HCT116 (cell line): ENCODE results near the gene TCF15.

Experiments
- CBX3 ChIP-seq: IDR thresholded peaks from 2 replicates; pipeline ENCODE4 v1.6.1; 2012; ENCODE audit warnings: low read depth
- CTCF ChIP-seq, 3 experiments: fragments of 200-600 bp in 1 of 3; sonication (generic) in 1 of 3; IDR thresholded peaks in 2 of 3; conservative IDR thresholded peaks in 1 of 3; 2 replicates each; pipeline ENCODE4 v1.5.1; 2012 to 2017; ENCODE audit warnings: low read depth in 2 of 3, low read length in 2 of 3, antibody characterized with exemption in 1 of 3, borderline replicate concordance in 1 of 3, control low read depth in 1 of 3, mild to moderate bottlenecking in 1 of 3, mixed read lengths in 1 of 3, mixed run types in 1 of 3, moderate library complexity in 1 of 3; ENCODE audit not compliant: insufficient read depth in 1 of 3
- ELF1 ChIP-seq: IDR thresholded peaks from 2 replicates; pipeline ENCODE4 v1.6.1; 2012; ENCODE audit warnings: low read depth, borderline replicate concordance
- EZH2 ChIP-seq: fragments of 200-600 bp; sonication (generic); IDR thresholded peaks from 2 replicates; pipeline ENCODE4 v1.6.1; 2017; ENCODE audit warnings: antibody characterized with exemption, mixed run types
- JUND ChIP-seq: IDR thresholded peaks from 2 replicates; pipeline ENCODE4 v1.6.1; 2012
- RAD21 ChIP-seq: IDR thresholded peaks from 2 replicates; pipeline ENCODE4 v1.6.1; 2012; ENCODE audit warnings: low read depth, mild to moderate bottlenecking
- SP1 ChIP-seq: IDR thresholded peaks from 2 replicates; pipeline ENCODE4 v1.6.1; 2012; ENCODE audit warnings: low read depth
- YY1 ChIP-seq: IDR thresholded peaks from 2 replicates; pipeline ENCODE4 v1.6.1; 2011; ENCODE audit warnings: low read length, low read depth, moderate library complexity, mild to moderate bottlenecking; ENCODE audit not compliant: insufficient replicate concordance; ENCODE audit errors: extremely low read depth
- ZFX ChIP-seq: fragments of 450-650 bp; IDR thresholded peaks from 2 replicates; pipeline ENCODE4 v1.6.1; 2017
- ZNF274 ChIP-seq: fragments of 200-500 bp; sonication (Bioruptor generic); IDR thresholded peaks from 2 replicates; pipeline ENCODE4 v1.6.1; 2014; ENCODE audit warnings: mild to moderate bottlenecking, low read depth, low read length, inconsistent platforms

- TF ChIP-seq ELF1 = no peak
- TF ChIP-seq CTCF (IDR thresholded peaks at IDR 0.05 in 2 of 3, conservative IDR thresholded peaks at IDR 0.05 in 1 of 3; ENCODE audit: borderline replicate concordance in 1 of 3, insufficient read depth in 1 of 3, low read depth in 2 of 3, low read length in 2 of 3) = no peak
- TF ChIP-seq ZNF274 = no peak
- no peak for TF ChIP-seq CBX3
- no peak for TF ChIP-seq EZH2
- no peak for TF ChIP-seq ZFX
- TF ChIP-seq SP1 = no peak
- no peak for TF ChIP-seq YY1
- TF ChIP-seq RAD21 = no peak
- TF ChIP-seq JUND = no peak
Measured at GRCh38 chr20:635028-635892, 25.2 kb upstream of the TCF15 start.
